22Rv1 (cell line): Measurements from ENCODE around the gene RTKN2.

Source experiments
- ZFX ChIP-seq: fragments of 450-650 bp; IDR thresholded peaks from 2 replicates; pipeline ENCODE4 v1.6.1; 2017; ENCODE audit warnings: antibody characterized with exemption, borderline replicate concordance
- TF ChIP-seq, protein P1 (sequence below): fragments of 450-650 bp; IDR thresholded peaks from 2 replicates; pipeline ENCODE4 v1.5.1; 2017; ENCODE audit warnings: mild to moderate bottlenecking

DNA sequence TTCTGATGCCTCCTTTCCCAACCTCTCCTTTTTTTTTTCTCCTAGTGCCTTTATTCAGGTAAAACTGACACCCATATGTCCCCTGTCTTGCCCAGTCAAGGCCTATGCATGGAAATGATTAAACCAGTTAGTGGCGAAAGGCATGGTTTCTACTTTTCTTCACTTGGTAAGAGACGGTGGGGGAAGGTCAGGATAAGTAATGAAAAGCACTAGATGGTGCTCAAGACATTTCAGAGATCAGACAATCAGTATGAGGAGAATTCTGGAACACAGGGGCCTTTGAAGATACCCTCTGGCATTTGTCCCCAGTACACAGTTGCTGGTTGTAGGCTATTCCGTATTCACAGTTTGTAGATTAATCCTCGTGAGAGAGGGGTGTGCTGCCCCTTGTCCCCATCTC, 121.2 kb downstream of the RTKN2 start:
- TF ChIP-seq, protein P1, sequence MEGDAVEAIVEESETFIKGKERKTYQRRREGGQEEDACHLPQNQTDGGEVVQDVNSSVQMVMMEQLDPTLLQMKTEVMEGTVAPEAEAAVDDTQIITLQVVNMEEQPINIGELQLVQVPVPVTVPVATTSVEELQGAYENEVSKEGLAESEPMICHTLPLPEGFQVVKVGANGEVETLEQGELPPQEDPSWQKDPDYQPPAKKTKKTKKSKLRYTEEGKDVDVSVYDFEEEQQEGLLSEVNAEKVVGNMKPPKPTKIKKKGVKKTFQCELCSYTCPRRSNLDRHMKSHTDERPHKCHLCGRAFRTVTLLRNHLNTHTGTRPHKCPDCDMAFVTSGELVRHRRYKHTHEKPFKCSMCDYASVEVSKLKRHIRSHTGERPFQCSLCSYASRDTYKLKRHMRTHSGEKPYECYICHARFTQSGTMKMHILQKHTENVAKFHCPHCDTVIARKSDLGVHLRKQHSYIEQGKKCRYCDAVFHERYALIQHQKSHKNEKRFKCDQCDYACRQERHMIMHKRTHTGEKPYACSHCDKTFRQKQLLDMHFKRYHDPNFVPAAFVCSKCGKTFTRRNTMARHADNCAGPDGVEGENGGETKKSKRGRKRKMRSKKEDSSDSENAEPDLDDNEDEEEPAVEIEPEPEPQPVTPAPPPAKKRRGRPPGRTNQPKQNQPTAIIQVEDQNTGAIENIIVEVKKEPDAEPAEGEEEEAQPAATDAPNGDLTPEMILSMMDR: no peak
- TF ChIP-seq ZFX: no peak
